LNCaP clone FGC (cell line): Measurements from ENCODE around the gene PSPC1.
"Not testable (repeated sequence)": the region's sequence is repeated elsewhere in the genome, so short reads cannot be mapped to it uniquely, and the experiment has no call there.

ENCODE experiments used
- DNase-seq: peaks from one replicate; pipeline ENCODE4 v3.0.0-alpha.2; 2011; ENCODE audit warnings: low read depth
- H3K4me3 ChIP-seq: 2 replicates; pipeline ENCODE4 v1.5.1; 2011; ENCODE audit warnings: mild to moderate bottlenecking, low read depth, low read length, control low read depth
- CTCF ChIP-seq: IDR thresholded peaks from 2 replicates; pipeline ENCODE4 v1.5.1; 2012; ENCODE audit warnings: mild to moderate bottlenecking; ENCODE audit not compliant: control insufficient read depth, insufficient read depth; ENCODE audit errors: extremely low read depth

The PSPC1 gene

GRCh38 chr13:19742643-19743042 is 40.1 kb downstream of the PSPC1 start:
- DNase-seq: no peak
- TF ChIP-seq CTCF: no peak
- no peak overlapping the region for H3K4me3 ChIP-seq

GRCh38 chr13:19737844-19738557 is 44.7 kb downstream of the PSPC1 start:
- no peak for TF ChIP-seq CTCF
- no peak for DNase-seq
- no peak overlapping the region for H3K4me3 ChIP-seq

GRCh38 chr13:19726611-19727010 is 56.1 kb downstream of the PSPC1 start:
- no peak for DNase-seq
- H3K4me3 ChIP-seq: no peak overlapping the region
- TF ChIP-seq CTCF: no peak

GRCh38 chr13:19725320-19725719 is 57.4 kb downstream of the PSPC1 start:
- TF ChIP-seq CTCF: no peak
- H3K4me3 ChIP-seq: no peak overlapping the region
- no peak for DNase-seq

GRCh38 chr13:19720039-19720438 is 62.7 kb downstream of the PSPC1 start:
- no peak overlapping the region for H3K4me3 ChIP-seq
- TF ChIP-seq CTCF: no peak
- DNase-seq: no peak

- H3K4me3 ChIP-seq: no peak overlapping the region
- no peak for DNase-seq
- no peak for TF ChIP-seq CTCF
Measured at GRCh38 chr13:19713186-19713965, 69.4 kb downstream of the PSPC1 start.

- DNase-seq, H3K4me3 ChIP-seq: not testable (repeated sequence)
Measured at GRCh38 chr13:19709782-19710181, 73.0 kb downstream of the PSPC1 start.

- H3K4me3 ChIP-seq, DNase-seq: not testable (repeated sequence)
Measured at GRCh38 chr13:19709039-19709438, 73.7 kb downstream of the PSPC1 start.

- H3K4me3 ChIP-seq, DNase-seq: not testable (repeated sequence)
Measured at GRCh38 chr13:19704256-19704655, 78.5 kb downstream of the PSPC1 start.

GRCh38 chr13:19701619-19702018 is 81.1 kb downstream of the PSPC1 start:
- DNase-seq, H3K4me3 ChIP-seq: not testable (repeated sequence)

- DNase-seq: not testable (repeated sequence)
Measured at GRCh38 chr13:19700963-19701362, 81.8 kb downstream of the PSPC1 start.

More at GRCh38 chr13:19700963-19701362, 81.8 kb downstream of the PSPC1 start:
- H3K4me3 ChIP-seq: not testable (repeated sequence)
